Ovary (tissue), 3 donors: ENCODE measurements around the gene ZNF316.

Source experiments
- EP300 ChIP-seq: sonication (generic); formaldehyde crosslinking; IDR thresholded peaks from one replicate; pipeline ENCODE4 v1.6.1; 2017; ENCODE audit warnings: antibody characterized with exemption
- POLR2A ChIP-seq: fragments of 450-650 bp; IDR thresholded peaks from one replicate; pipeline ENCODE4 v1.6.1; 2017; ENCODE audit warnings: antibody characterized with exemption, mild to moderate bottlenecking, moderate library complexity
- TF ChIP-seq, protein P1 (sequence below), 3 donors: fragments of 450-650 bp in 2 of 3; fragments of 200-600 bp in 1 of 3; IDR thresholded peaks; one replicate each; pipeline versions ENCODE4 v1.5.1 to v1.8.0; 2016 to 2022; ENCODE audit warnings: antibody characterized with exemption in 3 of 3, mild to moderate bottlenecking in 1 of 3
- donor health status: DM: no; HTN: no; CAD: no.

DNA sequence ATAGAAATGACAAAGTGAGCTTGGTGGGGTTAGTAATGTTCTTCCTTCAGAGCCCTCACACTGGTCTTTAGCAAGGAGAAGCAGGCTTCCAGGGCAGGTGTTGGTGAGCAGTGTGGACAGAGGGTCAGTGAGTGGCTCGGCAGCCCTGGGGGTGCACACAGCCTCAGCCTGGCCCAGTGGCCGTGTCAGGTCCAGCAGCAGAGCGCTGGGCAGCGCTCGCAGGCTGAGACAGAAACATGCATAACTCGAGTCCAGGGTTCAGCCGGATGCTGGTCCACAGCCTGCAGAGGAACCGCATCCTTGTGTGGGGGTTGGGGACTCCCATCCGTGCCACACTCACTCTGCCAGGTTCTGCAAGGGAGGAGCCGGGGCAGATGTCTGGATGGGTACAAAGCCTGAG, 32.7 kb upstream of the ZNF316 start:
- TF ChIP-seq, protein P1, sequence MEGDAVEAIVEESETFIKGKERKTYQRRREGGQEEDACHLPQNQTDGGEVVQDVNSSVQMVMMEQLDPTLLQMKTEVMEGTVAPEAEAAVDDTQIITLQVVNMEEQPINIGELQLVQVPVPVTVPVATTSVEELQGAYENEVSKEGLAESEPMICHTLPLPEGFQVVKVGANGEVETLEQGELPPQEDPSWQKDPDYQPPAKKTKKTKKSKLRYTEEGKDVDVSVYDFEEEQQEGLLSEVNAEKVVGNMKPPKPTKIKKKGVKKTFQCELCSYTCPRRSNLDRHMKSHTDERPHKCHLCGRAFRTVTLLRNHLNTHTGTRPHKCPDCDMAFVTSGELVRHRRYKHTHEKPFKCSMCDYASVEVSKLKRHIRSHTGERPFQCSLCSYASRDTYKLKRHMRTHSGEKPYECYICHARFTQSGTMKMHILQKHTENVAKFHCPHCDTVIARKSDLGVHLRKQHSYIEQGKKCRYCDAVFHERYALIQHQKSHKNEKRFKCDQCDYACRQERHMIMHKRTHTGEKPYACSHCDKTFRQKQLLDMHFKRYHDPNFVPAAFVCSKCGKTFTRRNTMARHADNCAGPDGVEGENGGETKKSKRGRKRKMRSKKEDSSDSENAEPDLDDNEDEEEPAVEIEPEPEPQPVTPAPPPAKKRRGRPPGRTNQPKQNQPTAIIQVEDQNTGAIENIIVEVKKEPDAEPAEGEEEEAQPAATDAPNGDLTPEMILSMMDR (IDR thresholded peaks at IDR 0.05), result no peak
- TF ChIP-seq POLR2A (no peak), EP300 (no peak)
